ENCODE measurements around the gene KCNH2. TPM values are rescaled to one million over a fixed set of nuclear protein-coding genes. Genes with fewer than 3 reads are reported as not detected.

The KCNH2 gene
- total RNA-seq, 1 experiment from 2014 or later = 0.05 TPM

DNA sequence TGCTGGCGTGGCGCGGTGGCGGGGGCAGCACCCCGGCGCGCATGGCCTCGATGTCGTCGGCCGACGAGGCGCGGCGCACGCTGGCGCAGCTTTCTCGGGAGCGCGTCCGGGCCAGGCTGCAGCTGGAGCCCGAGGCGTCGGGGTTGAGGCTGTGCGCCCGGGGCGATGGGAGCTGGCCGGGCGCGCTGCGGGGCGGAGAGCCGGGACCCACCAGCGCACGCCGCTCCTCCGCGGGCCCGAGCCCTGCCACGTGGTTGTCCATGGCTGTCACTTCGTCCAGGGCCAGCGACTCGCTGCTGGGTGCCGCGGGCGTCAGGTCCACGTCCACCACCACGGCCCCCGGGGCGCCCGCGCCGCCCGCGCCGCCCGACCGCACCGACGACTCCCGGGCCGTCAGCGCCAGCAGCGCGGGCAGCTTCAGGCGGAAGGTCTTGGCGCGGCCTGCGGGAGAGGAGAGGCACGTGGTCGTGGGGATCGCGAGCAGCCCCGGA is 20.0 kb downstream of the KCNH2 start:
- no peak for DNase-seq (ENCODE audit: low read depth, low spot score)
- in situ Hi-C loops (cut with HindIII; ENCODE audit: low pct_unique_long_range_greater_than_20kb, low sequenced_read_pairs) = no loop called here

DNA sequence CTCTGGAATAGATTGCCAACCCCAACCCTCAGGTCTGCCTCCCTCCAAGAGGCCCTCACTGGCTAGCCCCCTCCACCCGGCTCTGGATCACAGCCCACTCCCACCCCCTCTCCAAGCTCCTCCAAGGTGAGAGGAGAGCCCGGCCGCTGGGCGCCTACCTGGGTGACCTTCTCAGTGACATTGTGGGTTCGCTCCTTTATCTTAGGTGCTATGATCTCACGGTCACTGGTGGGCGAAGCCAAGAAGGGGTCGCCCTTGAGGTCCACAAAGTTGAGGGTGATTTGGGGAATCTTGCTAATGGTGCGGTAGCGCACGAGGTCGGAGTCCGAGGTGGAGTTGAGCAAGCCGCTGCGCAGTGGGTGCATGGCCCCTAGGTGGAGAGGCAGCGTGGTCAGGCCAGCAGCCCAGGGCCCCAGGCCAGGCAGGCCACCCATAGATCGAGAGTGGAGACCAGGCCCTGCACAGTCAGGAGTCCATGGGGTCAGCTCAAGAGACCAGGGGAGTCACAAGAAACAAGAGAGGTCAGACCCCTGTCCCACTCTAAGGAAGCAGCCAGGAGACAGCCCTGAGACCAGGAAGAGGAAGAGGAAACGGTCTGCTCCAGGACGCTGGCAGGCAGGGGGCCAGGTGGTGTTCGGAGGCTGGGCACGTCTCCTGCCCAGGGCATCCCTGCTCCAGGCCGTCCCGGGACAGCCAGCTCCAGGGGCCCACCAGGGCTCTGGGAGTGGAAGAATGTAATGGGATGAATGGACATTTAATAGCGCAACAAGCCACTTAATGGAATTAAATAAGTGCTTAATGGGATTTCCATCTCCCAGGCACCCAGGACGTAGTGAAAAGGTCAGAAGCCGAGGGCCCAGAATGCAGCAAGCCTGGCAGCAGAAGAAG is 20.7 kb downstream of the KCNH2 start:
- in situ Hi-C loops (cut with HindIII; ENCODE audit: low pct_unique_long_range_greater_than_20kb, low sequenced_read_pairs) = no loop called here
- DNase-seq (ENCODE audit: low read depth, low spot score) = no peak

DNA sequence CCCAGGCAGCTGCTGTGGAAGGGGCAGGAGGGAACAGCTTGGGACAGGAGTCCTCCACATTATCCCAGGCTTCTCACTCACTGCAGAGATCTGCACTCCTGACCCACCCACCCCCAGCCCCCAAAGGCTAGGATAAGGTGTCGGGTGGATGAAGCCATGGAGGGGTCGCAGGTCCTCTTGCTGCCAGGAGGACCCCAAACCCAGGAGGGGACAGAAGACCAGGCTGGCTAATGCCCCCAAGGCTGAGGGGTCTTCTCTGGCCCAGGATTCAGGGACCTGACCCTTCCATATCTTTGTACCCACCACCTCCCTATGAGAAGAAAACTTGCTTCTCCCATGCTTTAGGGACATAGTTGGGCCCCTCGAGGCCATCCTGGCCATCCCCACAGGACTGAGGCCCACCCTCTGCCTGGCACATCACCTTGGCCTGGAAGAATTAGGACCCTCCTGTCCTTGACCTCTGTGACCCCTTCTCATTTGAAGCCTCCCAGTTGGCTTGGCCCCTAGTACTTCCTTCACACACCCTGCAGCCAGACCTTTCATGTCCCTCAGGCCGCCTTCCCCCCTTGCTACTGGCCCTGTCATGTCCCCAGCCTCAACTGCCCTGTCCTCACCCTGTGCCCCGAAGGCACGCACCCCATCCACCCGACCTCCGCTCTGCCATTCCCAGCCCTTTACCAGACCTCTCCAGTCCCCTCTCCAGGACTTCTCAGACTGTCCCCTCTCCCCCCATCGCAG is 21.6 kb downstream of the KCNH2 start:
- no peak for DNase-seq (ENCODE audit: low read depth, low spot score)
- in situ Hi-C loops (cut with HindIII; ENCODE audit: low pct_unique_long_range_greater_than_20kb, low sequenced_read_pairs) = no loop called here

DNA sequence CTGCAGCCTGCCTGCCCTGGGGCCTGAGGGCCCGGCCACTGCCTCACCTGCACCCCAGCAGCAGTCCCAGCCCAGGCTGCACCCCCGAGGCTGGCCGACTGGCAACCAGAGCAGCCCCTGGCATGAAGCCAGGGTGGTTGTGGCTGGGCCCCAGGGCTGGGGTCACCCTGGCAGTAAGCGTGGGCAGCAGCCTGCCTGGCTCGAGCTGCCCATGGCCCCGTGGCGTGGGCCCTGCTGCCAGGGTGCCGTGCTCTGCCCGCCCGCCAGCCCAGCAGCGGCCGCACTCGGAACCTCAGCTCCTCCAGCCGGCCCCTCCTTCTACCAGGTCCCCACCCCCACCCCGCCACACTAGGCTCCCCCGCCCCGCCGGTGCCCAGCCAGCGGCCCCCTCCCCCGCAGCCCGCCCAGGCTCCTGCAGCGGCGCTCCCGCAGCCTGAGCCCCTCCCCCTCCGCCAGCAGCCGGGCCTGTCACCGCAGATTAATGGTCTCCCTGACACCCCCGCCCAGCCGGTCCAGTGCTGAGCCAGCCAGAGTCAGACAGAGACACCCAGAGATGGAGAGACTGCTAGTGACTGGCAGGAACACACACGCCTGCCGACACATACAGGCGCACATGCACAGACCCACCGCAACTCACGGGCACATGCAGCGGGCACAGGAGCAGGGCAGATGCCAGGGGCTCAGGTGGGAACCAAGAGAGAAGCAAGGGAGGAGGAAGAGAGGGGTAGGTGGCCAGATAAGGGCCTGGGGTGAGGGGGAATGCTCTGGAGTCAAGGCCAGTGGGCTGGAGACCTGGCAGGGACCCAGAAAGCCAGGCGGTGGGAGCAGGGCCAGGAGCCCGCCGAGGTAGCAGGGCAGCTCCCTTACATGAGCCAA is 22.4 kb downstream of the KCNH2 start:
- no peak for DNase-seq (ENCODE audit: low read depth, low spot score)
- in situ Hi-C loops (cut with HindIII; ENCODE audit: low pct_unique_long_range_greater_than_20kb, low sequenced_read_pairs) = no loop called here

DNA sequence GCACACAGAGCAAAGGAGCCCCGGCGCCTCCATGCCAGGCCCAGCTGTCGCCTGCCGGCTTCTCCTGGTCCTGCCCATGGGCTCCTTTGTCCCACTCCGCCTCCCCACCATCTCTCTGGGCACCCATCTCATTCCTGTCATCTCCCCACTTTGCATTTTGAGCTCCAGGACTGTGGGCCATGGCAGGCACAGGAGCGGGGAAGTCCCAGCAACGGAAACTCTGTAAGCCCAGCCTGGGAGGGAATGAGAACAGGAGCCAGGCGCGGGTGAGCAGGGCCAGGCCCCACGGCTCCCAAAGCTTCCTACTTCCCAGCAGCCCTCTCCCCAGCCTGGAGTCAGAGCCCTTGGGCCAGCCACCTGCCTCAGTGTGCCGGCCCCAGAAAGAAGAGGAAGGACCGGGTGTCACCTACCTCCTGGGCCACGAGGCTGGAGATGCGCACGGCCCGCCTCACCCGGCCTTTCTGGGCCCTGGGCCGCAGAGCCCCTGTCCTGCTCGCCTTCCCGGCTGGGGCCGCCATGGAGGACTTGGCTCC is 23.1 kb downstream of the KCNH2 start:
- DNase-seq (ENCODE audit: low read depth, low spot score) = no peak
- in situ Hi-C loops (cut with HindIII; ENCODE audit: low pct_unique_long_range_greater_than_20kb, low sequenced_read_pairs) = no loop called here

DNA sequence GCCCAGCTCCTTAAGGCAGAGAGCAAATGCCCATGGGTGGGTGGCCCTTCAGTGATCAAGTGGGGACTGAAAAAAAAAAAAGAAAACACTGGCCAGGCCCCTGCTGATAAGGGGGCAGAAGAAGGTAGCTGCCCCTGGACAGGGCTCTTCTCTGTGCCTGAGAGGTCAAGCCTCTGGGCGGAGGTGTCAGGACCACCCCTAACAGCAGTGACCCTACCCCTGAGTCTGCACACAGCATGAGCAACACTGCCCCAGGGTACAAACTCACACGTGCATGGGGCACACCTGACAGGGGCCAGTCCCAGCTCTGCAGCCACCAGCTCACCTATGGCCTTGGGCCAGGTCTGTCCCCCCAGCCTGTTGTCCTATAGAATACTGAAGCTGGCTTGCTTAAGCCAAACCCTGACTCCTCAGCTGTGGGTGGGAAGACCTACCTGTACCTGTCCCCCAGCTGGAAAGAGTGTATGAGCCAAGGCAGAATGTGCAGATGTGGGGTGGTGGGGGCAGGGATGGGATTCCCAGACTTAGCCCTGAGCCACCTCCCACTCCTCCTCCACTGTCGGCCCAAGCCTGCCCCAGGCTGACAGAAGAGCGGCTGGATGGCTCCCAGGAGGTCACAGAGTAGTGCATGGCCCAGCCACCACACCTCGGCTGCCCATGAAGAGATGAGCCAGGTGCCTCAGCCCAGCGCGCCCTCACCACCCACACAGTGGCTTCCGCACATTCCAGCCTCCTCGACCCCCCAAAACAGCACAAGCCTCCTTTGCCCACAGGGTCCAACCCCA is 23.7 kb downstream of the KCNH2 start:
- in situ Hi-C loops (cut with HindIII; ENCODE audit: low pct_unique_long_range_greater_than_20kb, low sequenced_read_pairs) = no loop called here
- DNase-seq (ENCODE audit: low read depth, low spot score) = no peak

DNA sequence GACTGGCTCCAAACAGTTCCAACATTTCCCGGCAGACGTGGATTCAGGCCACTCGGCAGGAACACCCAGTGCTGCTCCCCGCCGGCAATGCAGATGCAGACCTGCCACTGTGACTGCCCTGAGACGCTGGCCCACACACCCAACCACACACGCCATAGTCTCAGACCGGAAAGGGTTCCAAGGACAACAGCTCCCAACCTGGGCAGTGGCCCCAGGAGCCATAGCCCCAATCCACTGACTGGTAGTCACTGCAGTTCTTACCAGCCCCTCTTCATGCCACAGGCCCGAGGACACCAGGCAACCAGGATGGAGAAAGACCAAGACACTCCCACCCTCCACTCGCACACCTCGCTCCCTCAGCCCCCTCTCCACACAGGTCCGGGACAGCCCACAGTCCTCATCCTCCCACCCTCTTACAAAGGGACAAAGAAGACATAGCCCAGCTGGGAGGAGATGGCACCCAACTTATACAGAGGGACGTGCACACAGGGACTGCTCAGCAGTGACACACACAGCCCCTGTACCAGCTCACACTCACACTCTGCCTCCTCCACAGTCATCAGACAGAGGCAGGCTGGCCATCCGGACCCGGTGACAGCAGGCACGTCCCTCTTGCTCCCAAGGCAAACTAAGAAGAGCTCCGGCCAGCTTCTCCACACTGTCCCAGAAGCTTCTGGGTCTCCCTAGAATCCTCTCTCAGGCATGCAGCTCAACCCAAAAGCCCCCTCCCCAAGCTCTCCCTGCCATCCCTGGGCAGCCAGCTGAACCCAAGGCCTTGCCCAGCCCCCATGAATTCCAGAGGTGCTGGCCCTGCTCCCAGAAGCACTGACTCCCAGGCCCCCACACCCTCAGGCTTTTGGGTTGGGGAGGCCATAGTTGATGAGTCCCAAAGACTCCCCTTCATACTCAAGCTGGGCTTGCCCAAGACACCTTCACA is 24.8 kb downstream of the KCNH2 start:
- in situ Hi-C loops (cut with HindIII; ENCODE audit: low pct_unique_long_range_greater_than_20kb, low sequenced_read_pairs) = no loop called here
- no peak for DNase-seq (ENCODE audit: low read depth, low spot score)

DNA sequence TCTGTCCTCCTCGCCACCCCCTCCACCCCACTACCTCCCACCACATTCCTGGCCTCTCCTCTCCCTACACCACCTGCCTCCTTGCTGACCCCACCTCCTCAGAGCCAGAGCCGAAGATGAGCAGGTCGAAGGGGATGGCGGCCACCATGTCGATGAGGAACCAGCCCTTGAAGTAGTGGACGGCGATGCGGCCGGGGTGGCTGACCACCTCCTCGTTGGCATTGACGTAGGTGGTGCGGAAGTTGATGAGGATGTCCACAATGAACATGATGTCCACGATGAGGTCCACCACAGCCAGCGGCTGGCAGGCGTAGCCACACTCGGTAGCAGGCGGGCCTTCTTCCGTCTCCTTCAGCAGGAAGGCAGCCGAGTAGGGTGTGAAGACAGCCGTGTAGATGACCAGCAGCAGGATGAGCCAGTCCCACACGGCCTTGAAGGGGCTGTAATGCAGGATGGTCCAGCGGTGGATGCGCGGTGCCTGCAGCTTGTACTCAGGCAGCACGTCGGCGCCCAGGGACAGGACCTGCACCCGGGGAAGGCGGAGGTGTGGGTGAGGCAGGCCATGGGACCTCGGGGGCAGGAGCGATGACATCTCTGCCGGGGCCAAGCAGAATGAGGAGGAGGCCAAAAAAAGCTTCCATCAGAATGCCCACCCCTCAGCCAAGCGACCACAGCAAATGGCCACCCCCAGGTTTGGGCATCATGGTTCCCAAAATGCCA is 25.6 kb downstream of the KCNH2 start:
- in situ Hi-C loops (cut with HindIII; ENCODE audit: low pct_unique_long_range_greater_than_20kb, low sequenced_read_pairs) = no loop called here
- no peak for DNase-seq (ENCODE audit: low read depth, low spot score)

DNA sequence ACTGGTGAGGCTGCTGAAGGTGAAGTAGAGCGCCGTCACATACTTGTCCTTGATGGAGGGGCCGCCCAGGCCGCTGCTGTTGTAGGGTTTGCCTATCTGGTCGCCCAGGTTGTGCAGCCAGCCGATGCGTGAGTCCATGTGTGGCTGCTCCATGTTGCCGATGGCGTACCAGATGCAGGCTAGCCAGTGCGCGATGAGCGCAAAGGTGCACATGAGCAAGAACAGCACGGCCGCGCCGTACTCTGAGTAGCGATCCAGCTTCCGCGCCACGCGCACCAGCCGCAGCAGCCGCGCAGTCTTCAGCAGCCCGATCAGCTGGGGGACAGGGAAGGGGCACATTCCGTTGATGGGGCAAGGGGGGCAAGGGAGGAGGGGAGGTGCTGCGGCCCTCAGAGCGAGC is 26.6 kb downstream of the KCNH2 start:
- in situ Hi-C loops (cut with HindIII; ENCODE audit: low pct_unique_long_range_greater_than_20kb, low sequenced_read_pairs) = no loop called here
- no peak for DNase-seq (ENCODE audit: low read depth, low spot score)

DNA sequence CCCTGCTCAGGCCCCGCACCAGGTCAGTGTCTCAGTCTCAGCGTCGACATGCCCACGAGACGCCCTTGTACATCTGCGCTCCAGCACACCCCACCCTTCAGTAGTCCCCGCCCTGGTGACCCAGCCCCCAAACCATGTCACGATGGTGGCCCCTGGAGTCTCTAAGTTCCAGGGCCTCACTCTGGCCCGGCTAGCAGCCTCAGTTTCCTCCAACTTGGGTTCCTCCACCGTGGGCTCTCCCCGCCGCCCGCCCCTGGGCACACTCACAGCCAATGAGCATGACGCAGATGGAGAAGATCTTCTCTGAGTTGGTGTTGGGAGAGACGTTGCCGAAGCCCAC is 27.0 kb downstream of the KCNH2 start:
- DNase-seq (ENCODE audit: low read depth, low spot score) = no peak
- in situ Hi-C loops (cut with HindIII; ENCODE audit: low pct_unique_long_range_greater_than_20kb, low sequenced_read_pairs) = no loop called here

DNA sequence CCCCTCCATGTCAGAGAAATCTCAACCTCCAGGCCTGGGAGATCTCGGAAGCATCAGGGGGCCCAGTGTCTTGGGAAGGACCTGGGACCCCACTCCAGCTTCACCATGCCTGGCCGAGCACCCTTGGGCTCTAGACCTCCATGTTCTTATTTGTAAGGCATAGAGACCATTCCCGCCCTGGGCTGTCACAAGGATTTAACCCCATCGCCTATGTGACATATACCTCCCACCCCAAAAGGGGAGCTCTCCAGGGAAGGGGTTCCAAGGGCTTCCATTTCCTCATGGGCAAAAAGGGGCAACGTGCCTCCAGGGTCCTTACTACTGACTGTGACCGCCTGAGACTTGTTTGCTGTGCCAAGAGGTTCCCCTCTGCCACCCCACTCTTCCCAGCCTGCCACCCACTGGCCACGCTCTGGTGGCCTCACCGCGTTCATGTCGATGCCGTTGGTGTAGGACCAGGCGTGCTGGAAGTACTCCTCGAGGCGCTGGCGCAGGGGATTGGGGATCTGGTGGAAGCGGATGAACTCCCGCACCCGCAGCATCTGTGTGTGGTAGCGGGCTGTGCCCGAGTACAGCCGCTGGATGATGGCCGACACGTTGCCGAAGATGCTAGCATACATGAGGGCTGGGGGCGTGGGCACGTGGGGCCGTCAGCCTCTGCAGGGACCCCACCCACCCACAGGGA is 27.5 kb downstream of the KCNH2 start:
- in situ Hi-C loops (cut with HindIII; ENCODE audit: low pct_unique_long_range_greater_than_20kb, low sequenced_read_pairs) = no loop called here
- no peak for DNase-seq (ENCODE audit: low read depth, low spot score)

DNA sequence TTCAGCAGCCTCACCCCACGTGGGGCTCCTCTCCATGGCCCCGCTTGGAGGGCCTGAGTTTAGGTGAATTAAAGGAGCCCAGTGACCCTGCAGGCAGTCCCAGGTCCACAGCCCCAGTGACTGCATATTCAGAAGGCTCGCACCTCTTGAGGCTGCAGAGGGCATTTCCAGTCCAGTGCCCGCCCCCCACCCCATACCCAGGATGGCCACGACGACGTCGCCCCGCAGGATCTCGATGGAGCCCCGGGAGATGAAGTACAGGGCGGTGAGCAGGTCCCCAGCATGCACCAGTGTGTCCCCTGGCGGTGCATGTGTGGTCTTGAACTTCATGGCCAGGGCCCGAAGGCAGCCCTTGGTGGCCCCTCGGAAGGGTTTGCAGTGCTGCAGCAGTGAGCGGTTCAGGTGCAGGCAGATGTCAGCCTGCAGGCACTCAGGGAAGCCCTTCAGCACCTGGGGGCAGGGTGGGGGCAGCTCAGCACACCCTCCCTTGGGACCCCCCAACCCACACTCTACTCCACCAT is 28.1 kb downstream of the KCNH2 start:
- in situ Hi-C loops (cut with HindIII; ENCODE audit: low pct_unique_long_range_greater_than_20kb, low sequenced_read_pairs) = no loop called here
- no peak for DNase-seq (ENCODE audit: low read depth, low spot score)

DNA sequence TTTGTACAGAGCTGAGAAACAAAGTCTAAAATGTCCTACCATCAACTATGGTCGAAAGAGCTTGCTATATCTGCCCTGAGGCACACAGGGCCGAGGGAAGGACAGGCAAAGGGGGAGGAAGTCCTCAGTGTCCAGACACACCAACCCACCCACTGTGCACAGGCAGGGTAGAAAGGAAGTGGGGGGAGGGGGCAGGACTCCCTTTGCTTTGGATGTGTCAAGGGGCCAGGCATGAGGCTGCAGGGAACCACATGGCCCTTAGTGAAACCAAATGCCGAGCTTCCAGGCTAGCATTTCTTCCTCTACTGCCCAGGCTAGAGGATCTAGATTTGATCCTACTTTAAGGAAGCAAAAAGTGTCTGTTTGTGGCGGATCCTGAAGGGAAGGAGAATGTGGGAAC is 28.6 kb downstream of the KCNH2 start:
- in situ Hi-C loops (cut with HindIII; ENCODE audit: low pct_unique_long_range_greater_than_20kb, low sequenced_read_pairs) = no loop called here
- peak; percentile 26 for DNase-seq (ENCODE audit: low read depth, low spot score)

DNA sequence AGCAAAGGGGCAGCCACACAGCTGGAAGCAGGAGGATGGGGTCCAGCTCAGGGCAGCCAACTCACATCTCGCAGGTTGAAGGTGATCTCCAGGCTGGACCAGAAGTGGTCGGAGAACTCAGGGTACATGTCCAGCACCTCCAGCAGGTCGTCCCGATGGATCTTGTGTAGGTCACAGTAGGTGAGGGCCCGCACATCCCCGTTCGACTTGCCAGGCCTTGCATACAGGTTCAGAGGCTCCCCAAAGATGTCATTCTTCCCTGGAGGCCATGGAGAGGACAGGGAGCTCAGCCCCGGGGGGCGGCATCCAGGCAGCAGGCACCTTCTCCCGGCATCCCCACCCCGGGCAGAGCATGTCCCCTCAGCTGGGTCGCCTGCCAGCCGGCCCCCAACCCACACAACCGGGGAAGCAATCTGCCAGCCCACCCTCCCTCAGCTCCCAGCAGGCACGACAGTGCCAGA is 29.3 kb downstream of the KCNH2 start:
- in situ Hi-C loops (cut with HindIII; ENCODE audit: low pct_unique_long_range_greater_than_20kb, low sequenced_read_pairs) = no loop called here
- no peak for DNase-seq (ENCODE audit: low read depth, low spot score)
